HepG2 (cell line): ENCODE data around the gene RPS6KA3. TPM values are rescaled to one million over a fixed set of nuclear protein-coding genes. Genes with fewer than 3 reads are reported as not detected.
A peak's percentile ranks its signal among the peaks of the same experiment; 100 is the strongest.

Experiments
- ATAC-seq: fragments of 200-7000 bp; cut with Tn5 transposase; 3 replicates; pipeline ENCODE4 v1.9.1; 2020; ENCODE audit warnings: mild to moderate bottlenecking, moderate library complexity
- BruUV-seq: library from RNA; stranded (reverse); fragments of 400-500 nt; replicated peaks from 2 replicates; lab custom pipeline; 2021; lab: Mats Ljungman, UMichigan
- CTCF ChIA-PET: fragments of 300-600 bp; formaldehyde crosslinking; extraction: SDS; loops from one replicate; lab custom pipeline; 2021; ENCODE audit warnings: low total read pairs, inconsistent platforms, low intra/inter-chr PET ratio; lab: Yijun Ruan, JAX
- POLR2A ChIA-PET: fragments of 350-600 bp; sonication (Branson Sonifier 250); formaldehyde crosslinking; loops from one replicate; lab custom pipeline; 2020; ENCODE audit warnings: antibody characterized with exemption, inconsistent platforms; lab: Yijun Ruan, JAX
- DNase-seq: peaks from one replicate; pipeline ENCODE4 v3.0.0-alpha.2; 2015; ENCODE audit warnings: low spot score
- FAIRE-seq: peaks from 3 replicates; lab custom pipeline; 2011; peaks lifted over from hg19 to GRCh38; lab: Jason Lieb, UNC
- H2AFZ ChIP-seq: one replicate; pipeline ENCODE4 v1.6.1; 2011; ENCODE audit warnings: low read length, inconsistent platforms
- H3K27ac ChIP-seq: fragments of 300-600 bp; 3 replicates; pipeline ENCODE4 v1.8.0; 2011; ENCODE audit warnings: mixed run types, mild to moderate bottlenecking, mixed read lengths, low read length, inconsistent platforms; ENCODE audit not compliant: insufficient read depth; ENCODE audit errors: extremely low read length
- H3K27me3 ChIP-seq, 2 experiments: fragments of 200-600 bp in 1 of 2; 2 replicates in 1 of 2; 3 replicates in 1 of 2; pipeline versions ENCODE4 v1.6.0 to v1.8.0; 2011; ENCODE audit warnings: low read length in 2 of 2, mild to moderate bottlenecking in 2 of 2, moderate library complexity in 2 of 2, inconsistent platforms in 1 of 2; ENCODE audit not compliant: insufficient read depth in 2 of 2, control insufficient read depth in 1 of 2
- H3K36me3 ChIP-seq, 2 experiments: fragments of 200-600 bp in 1 of 2; replicated peaks in 1 of 2; 2 replicates in 1 of 2; 3 replicates in 1 of 2; pipeline versions ENCODE4 v1.5.1 to v1.8.0; 2011; ENCODE audit warnings: low read length in 2 of 2, inconsistent platforms in 1 of 2; ENCODE audit not compliant: insufficient read depth in 2 of 2, control insufficient read depth in 1 of 2
- H3K4me1 ChIP-seq: 2 replicates; pipeline ENCODE4 v1.5.1; 2012; ENCODE audit warnings: low read length, inconsistent platforms; ENCODE audit not compliant: insufficient read depth
- H3K4me2 ChIP-seq: 2 replicates; pipeline ENCODE4 v1.6.0; 2011; ENCODE audit warnings: low read depth, low read length, inconsistent platforms
- H3K4me3 ChIP-seq, 3 experiments: fragments of 200-600 bp in 1 of 3; sonication (generic), shearing (Covaris generic) in 1 of 3; replicated peaks in 1 of 3; 2 replicates each; pipeline ENCODE4 v1.5.1; 2011 to 2016; ENCODE audit warnings: low read length in 3 of 3, inconsistent platforms in 2 of 3, low read depth in 2 of 3, mild to moderate bottlenecking in 2 of 3, control low read depth in 1 of 3, mixed read lengths in 1 of 3; ENCODE audit not compliant: insufficient read depth in 1 of 3
- H3K79me2 ChIP-seq: one replicate; pipeline ENCODE4 v1.6.1; 2011; ENCODE audit warnings: low read length, inconsistent platforms; ENCODE audit not compliant: insufficient read depth
- H3K9ac ChIP-seq: 2 replicates; pipeline ENCODE4 v1.6.0; 2011; ENCODE audit warnings: mild to moderate bottlenecking, low read depth, low read length, inconsistent platforms; ENCODE audit not compliant: insufficient read depth
- H3K9me3 ChIP-seq: 2 replicates; pipeline ENCODE4 v1.5.1; 2012; ENCODE audit warnings: mild to moderate bottlenecking, low read length
- H4K20me1 ChIP-seq: 2 replicates; pipeline ENCODE4 v1.6.0; 2011; ENCODE audit warnings: inconsistent platforms, mild to moderate bottlenecking, low read length, moderate library complexity; ENCODE audit not compliant: insufficient read depth
- CENPBD1 ChIP-seq: sonication (generic); formaldehyde crosslinking; IDR thresholded peaks from 2 replicates; pipeline ENCODE4 v1.8.0; 2022; ENCODE audit warnings: missing genetic modification reagents, low read depth, mild to moderate bottlenecking, borderline replicate concordance
- DNMT3B ChIP-seq: conservative IDR thresholded peaks from 2 replicates; pipeline ENCODE4 v1.6.1; 2016; ENCODE audit warnings: missing biosample characterization, control low read depth
- DR1 ChIP-seq: sonication (generic); formaldehyde crosslinking; IDR thresholded peaks from 2 replicates; pipeline ENCODE4 v1.8.0; 2021; ENCODE audit warnings: mild to moderate bottlenecking, missing genetic modification reagents, inconsistent platforms
- ESRRA ChIP-seq: sonication (generic); formaldehyde crosslinking; IDR thresholded peaks from 2 replicates; pipeline ENCODE4 v1.5.1; 2020; ENCODE audit warnings: mild to moderate bottlenecking, low read depth, missing genetic modification reagents
- FOXP1 ChIP-seq, 2 experiments: fragments of 450-650 bp in 1 of 2; IDR thresholded peaks; 2 replicates each; pipeline ENCODE4 v1.6.1; 2017 to 2018; ENCODE audit warnings: antibody characterized with exemption in 1 of 2
- HOXA7 ChIP-seq: sonication (generic); formaldehyde crosslinking; IDR thresholded peaks from 2 replicates; pipeline ENCODE4 v1.8.1; 2022; ENCODE audit warnings: mild to moderate bottlenecking, missing genetic modification reagents, moderate library complexity
- MATR3 ChIP-seq: sonication (generic); formaldehyde crosslinking; IDR thresholded peaks from 2 replicates; pipeline ENCODE4 v1.4.0; 2020; ENCODE audit warnings: missing genetic modification reagents
- MED13 ChIP-seq: sonication (generic); formaldehyde crosslinking; IDR thresholded peaks from 2 replicates; pipeline ENCODE4 v1.5.0; 2020; ENCODE audit warnings: missing genetic modification reagents
- MLX ChIP-seq: IDR thresholded peaks from 2 replicates; pipeline ENCODE4 v1.6.1; 2016
- NAIF1 ChIP-seq: sonication (generic); formaldehyde crosslinking; IDR thresholded peaks from 2 replicates; pipeline ENCODE4 v1.5.0; 2020; ENCODE audit warnings: mild to moderate bottlenecking, missing genetic modification reagents, borderline replicate concordance
- ONECUT2 ChIP-seq: sonication (generic); formaldehyde crosslinking; IDR thresholded peaks from 2 replicates; pipeline ENCODE4 v1.4.0; 2020; ENCODE audit warnings: missing genetic modification reagents
- PLRG1 ChIP-seq: fragments of 450-650 bp; conservative IDR thresholded peaks from 2 replicates; pipeline ENCODE4 v1.6.1; 2016
- SALL1 ChIP-seq: sonication (generic); formaldehyde crosslinking; IDR thresholded peaks from 2 replicates; pipeline ENCODE4 v1.8.0; 2022; ENCODE audit warnings: mild to moderate bottlenecking, missing genetic modification reagents
- SAP130 ChIP-seq: IDR thresholded peaks from 2 replicates; pipeline ENCODE4 v1.6.1; 2016; ENCODE audit warnings: low read depth
- SRF ChIP-seq: IDR thresholded peaks from 2 replicates; pipeline ENCODE4 v1.6.1; 2011; ENCODE audit warnings: mild to moderate bottlenecking, low read depth, low read length, moderate library complexity
- TBX3 ChIP-seq: fragments of 450-650 bp; IDR thresholded peaks from 2 replicates; pipeline ENCODE4 v1.6.1; 2017; ENCODE audit warnings: antibody characterized with exemption, mild to moderate bottlenecking, inconsistent platforms, borderline replicate concordance
- TCF7 ChIP-seq: sonication (generic); IDR thresholded peaks from 2 replicates; pipeline ENCODE4 v1.6.1; 2016; ENCODE audit warnings: antibody characterized with exemption, low read depth
- XBP1 ChIP-seq: sonication (generic); formaldehyde crosslinking; IDR thresholded peaks from 2 replicates; pipeline ENCODE4 v1.5.0; 2020; ENCODE audit warnings: missing genetic modification reagents
- ZFYVE20 ChIP-seq: sonication (generic); formaldehyde crosslinking; IDR thresholded peaks from 2 replicates; pipeline ENCODE4 v1.8.0; 2023; ENCODE audit warnings: low read depth, mild to moderate bottlenecking, moderate library complexity, missing genetic modification reagents, borderline replicate concordance
- ZNF10 ChIP-seq: sonication (generic); formaldehyde crosslinking; IDR thresholded peaks from 2 replicates; pipeline ENCODE4 v1.4.0; 2020; ENCODE audit warnings: mild to moderate bottlenecking, low read depth, missing genetic modification reagents, borderline replicate concordance
- ZNF138 ChIP-seq: sonication (generic); formaldehyde crosslinking; IDR thresholded peaks from 2 replicates; pipeline ENCODE4 v1.5.0; 2020; ENCODE audit warnings: mild to moderate bottlenecking, low read depth, missing genetic modification reagents
- ZNF382 ChIP-seq: sonication (generic); formaldehyde crosslinking; IDR thresholded peaks from 2 replicates; pipeline ENCODE4 v1.5.0; 2020; ENCODE audit warnings: missing genetic modification reagents, mild to moderate bottlenecking, borderline replicate concordance
- ZNF503 ChIP-seq: sonication (generic); formaldehyde crosslinking; IDR thresholded peaks from 2 replicates; pipeline ENCODE4 v1.4.0; 2020; ENCODE audit warnings: missing genetic modification reagents
- ZNF550 ChIP-seq: sonication (generic); formaldehyde crosslinking; IDR thresholded peaks from 2 replicates; pipeline ENCODE4 v1.4.0; 2020; ENCODE audit warnings: mild to moderate bottlenecking, missing genetic modification reagents, borderline replicate concordance
- WGBS: methylation state at CpG from one replicate; pipeline ENCODE4 v1.1.6; 2017; ENCODE audit warnings: low lambda C conversion rate; 5-methylcytosine and 5-hydroxymethylcytosine counted together
- in situ Hi-C: cut with HindIII; loops from 2 replicates; pipeline ENCODE4 v1.10.0; 2017; ENCODE audit warnings: low pct_unique_long_range_greater_than_20kb; ENCODE audit not compliant: extremely low pct_ligation_motif_present
- intact Hi-C: fragments of 100-400 bp; cut with micrococcal nuclease; formaldehyde crosslinking; loops from one replicate; pipeline ENCODE4 v1.10.0; 2022; ENCODE audit not compliant: unreplicated experiment
- polyA plus RNA-seq, 8 experiments: library from polyadenylated mRNA; depleted of rRNA in 3 of 8; stranded (reverse) in 7 of 8; unstranded in 1 of 8; fragments of >200 nt; fragmentation: Illumina TruSeq in 4 of 8; extraction: Trizol in 4 of 8; gene quantifications; 2 replicates each; pipeline versions ENCODE4 v1.2.1 to v1.2.3, GENCODE V29; 2011 to 2016; ENCODE audit warnings: low read depth in 4 of 8, missing spikeins in 1 of 8, mixed read lengths in 1 of 8; ENCODE audit not compliant: insufficient read depth in 1 of 8
- total RNA-seq, 5 experiments: library from RNA; depleted of rRNA; stranded (reverse); fragments of >200 nt; fragmentation: Illumina TruSeq; extraction: Trizol; gene quantifications; 2 replicates each; pipeline ENCODE4 v1.2.3, GENCODE V29; 2016; ENCODE audit warnings: low read depth in 1 of 5

RPS6KA3 gene
- total and polyA plus RNA-seq, 2 of the 13 experiments (the other 11 are each of a cell fraction or from before 2014, with no cell fraction given) = 314 to 357 TPM

- FAIRE-seq (peak; percentile 91), DNase-seq (peak; percentile 92), ATAC-seq (peak; percentile 83)
- POLR2A ChIA-PET = interaction anchor here (1.0 to 4.3 kb wide), 8 partner anchors 19 to 245 kb away, joined by 3 to 45 read pairs (median 4); no protein-coding TSS in a partner anchor
- Histone ChIP-seq H3K4me3 (no peak overlapping the region), H3K27ac (peak overlapping the region; percentile 87), H3K4me1 (peaks cover 66% of the 10 kb centered on the region), H3K27me3 (no peaks in the 10 kb centered on the region), H3K36me3 (no peaks in the 10 kb centered on the region), H2AFZ (no peak overlapping the region), H3K9ac (peak overlapping the region; percentile 34; the same call in 1 of the 2 replicates), H3K9me3 (no peaks in the 10 kb centered on the region), H3K4me2 (peak overlapping the region; percentile 49), H3K79me2 (peaks cover 2% of the 10 kb centered on the region), H4K20me1 (no peaks in the 10 kb centered on the region)
- 0% methylated on average over 1 of the region's 1 CpG for WGBS
- CTCF ChIA-PET = no interaction called here
- BruUV-seq = no TSS peak
- intact Hi-C loops (loop anchor here (2.0 kb wide), 1 partner anchor 92 kb away; no protein-coding TSS in a partner anchor), in situ Hi-C loops (no loop called here)
- no peak for TF ChIP-seq TBX3
- no peak for TF ChIP-seq ZNF138 (CRISPR knock-in tag)
- TF ChIP-seq ZNF10 (CRISPR knock-in tag) = no peak
- TF ChIP-seq TCF7 = peak; percentile 81
- peak; percentile 74 for TF ChIP-seq ONECUT2 (CRISPR knock-in tag)
- TF ChIP-seq DR1 (CRISPR knock-in tag) = no peak
- TF ChIP-seq MED13 (CRISPR knock-in tag) = peak; percentile 84; the same call in 1 of the 2 replicates
- no peak for TF ChIP-seq MATR3 (CRISPR knock-in tag)
- no peak for TF ChIP-seq ZNF550
- 0 out of 2 replicates have a peak, but pooled peaks have one; percentile 12 for TF ChIP-seq SAP130 (CRISPR knock-in tag)
- TF ChIP-seq ESRRA (CRISPR knock-in tag) = no peak
- no peak for TF ChIP-seq ZFYVE20 (CRISPR knock-in tag)
- TF ChIP-seq PLRG1 = no peak
- TF ChIP-seq SALL1 (CRISPR knock-in tag) = peak; percentile 49; the same call in 1 of the 2 replicates
- no peak for TF ChIP-seq DNMT3B
- no peak for TF ChIP-seq SRF
- TF ChIP-seq FOXP1 (IDR thresholded peaks at IDR 0.05) = no peak
- TF ChIP-seq FOXP1 (CRISPR knock-in tag; IDR thresholded peaks at IDR 0.05) = peak; percentile 77
- no peak for TF ChIP-seq XBP1
- TF ChIP-seq HOXA7 (CRISPR knock-in tag) = no peak
- no peak for TF ChIP-seq CENPBD1 (CRISPR knock-in tag)
- 0 out of 2 replicates have a peak, but pooled peaks have one; percentile 29 for TF ChIP-seq MLX (CRISPR knock-in tag)
- TF ChIP-seq ZNF382 (CRISPR knock-in tag) = no peak
- TF ChIP-seq ZNF503 (CRISPR knock-in tag) = peak; percentile 75; the same call in 1 of the 2 replicates
- no peak for TF ChIP-seq NAIF1 (CRISPR knock-in tag)
These were observed 4.5 kb upstream of the RPS6KA3 start for GRCh38 chrX:20271186-20271585.
